ENCODE results near the gene GRAMD2A.

The GRAMD2A gene

DNA sequence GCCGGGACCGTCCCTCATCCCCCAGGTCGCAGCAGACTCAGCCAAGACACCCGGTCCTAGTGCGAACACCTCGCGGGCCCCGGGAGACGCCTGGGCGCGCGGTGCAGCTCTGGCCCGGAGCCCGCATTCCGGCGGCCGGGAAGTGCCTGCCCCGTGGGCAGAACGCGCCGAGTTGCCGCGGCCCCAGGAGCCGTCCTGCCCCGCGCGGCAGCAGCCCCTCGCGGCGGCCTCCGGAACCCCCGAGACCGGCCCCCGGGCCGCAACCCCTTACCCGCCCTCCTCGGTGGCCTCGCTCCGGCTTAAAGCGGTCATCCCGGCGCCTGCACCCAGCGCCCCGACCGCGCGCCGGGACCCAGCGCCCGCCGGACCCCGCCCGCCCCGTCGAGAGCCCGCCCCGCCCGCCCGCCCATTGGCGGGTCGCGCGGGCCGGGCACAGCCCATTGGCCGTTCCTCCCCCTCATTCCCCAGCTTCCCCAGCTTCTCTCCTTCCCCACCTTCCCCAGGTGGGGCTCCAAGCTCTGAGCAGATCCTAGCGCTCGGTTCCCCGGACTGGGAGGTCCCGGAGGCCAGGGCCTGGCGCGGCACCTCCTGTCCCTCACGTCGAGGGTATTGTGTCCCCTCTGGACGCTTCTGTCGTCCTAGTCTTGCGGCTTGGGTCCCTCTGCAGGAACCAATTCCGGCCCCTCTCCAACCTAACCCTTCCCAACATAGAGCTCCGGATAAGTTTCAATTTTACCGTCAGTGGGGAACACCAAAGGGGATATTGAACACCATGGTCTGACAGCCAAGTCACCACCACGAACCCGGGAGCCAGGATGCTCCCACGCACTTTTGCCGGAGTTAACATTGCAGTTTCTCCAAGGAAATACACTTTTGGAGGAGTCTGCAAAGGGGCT is at the start of gene GRAMD2A:
Gene GRAMD2A (minus strand): TSS at position 328 of the 896 bp plus-strand sequence.
- peak; percentile 39 for DNase-seq

DNA sequence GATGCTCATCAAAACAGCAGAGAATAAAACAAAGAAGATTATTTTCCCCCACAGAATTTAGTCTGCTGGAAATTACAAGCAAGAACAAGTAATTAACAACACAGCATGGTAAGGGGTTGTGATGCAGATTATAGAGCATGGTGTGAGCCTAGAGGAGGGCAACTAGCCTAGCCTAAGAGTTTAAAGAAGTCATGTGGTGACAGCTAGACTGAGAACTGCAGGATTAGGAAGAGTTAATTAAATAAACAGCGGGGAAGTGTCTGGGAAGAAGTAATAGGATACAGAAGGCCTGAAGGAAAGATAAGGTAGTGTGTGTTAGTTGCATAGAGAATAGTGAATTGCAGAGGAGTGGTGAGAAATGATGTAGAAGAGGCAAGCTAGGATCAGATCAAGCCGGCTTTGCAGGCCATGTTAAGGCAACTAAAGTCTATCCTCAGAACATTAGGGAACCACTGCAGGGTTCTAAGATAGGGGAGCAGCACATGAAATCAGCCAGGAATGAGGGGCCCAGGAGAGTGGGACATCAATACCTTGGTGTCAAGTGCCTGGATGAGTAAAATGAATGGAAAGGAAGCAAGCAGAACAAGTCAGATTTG is 45.3 kb upstream of the GRAMD2A start:
- no peak for DNase-seq

DNA sequence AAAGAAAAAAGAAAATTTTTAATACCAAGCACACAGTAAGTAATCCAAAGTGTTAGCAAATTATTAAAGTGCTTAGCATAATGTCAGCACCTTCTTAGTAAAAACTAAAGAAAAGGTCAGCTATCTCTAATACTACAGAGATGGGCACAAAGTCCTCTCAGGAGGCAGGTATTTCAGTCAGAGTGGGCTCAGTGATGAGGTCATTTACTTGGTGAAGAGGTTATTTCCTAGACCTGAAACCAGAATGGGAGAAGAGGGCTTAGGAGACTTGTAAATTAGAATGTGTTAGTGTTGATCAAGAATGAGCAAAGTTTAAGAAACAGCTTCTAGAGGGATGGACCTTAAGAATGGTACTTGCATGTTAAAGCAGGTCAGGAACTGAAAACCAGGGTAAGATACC is 42.1 kb upstream of the GRAMD2A start:
- DNase-seq, result no peak

DNA sequence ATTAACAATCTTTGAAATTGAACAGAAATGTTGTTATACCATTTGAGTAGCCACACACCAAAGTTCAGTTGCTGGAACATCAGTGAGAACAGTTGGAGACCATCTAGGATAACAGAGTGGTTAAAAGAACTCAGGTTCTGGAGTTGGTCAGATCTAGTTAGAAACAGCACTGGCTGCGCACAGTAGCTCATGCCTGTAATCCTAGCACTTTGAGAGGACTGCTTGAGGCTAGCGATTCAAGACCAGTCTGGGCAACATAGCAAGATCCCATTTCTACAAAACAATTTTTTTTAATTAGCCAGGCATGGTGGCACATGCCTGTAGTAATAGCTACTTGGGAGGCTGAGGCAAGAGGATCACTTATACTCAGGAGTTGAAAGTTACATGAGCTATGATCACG is 41.0 kb upstream of the GRAMD2A start:
- DNase-seq, result no peak

DNA sequence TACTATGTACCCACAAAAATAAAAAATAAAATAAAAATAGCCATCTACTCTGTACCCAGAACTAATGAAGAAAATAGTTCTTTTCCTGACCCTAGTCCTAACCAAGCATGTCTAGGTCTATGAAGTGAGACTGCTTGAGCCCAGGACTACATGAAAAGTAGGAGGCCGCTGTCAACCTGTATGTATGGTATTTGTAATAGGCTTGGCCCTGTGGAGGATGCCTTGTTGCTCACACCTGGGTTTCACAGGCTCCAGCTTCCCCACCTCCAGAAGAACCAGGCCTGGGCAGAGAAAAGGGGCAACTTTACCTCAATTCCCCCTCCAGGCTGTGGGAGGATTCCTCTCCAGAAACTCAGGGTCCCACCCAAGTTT is 40.3 kb upstream of the GRAMD2A start:
- no peak for DNase-seq

DNA sequence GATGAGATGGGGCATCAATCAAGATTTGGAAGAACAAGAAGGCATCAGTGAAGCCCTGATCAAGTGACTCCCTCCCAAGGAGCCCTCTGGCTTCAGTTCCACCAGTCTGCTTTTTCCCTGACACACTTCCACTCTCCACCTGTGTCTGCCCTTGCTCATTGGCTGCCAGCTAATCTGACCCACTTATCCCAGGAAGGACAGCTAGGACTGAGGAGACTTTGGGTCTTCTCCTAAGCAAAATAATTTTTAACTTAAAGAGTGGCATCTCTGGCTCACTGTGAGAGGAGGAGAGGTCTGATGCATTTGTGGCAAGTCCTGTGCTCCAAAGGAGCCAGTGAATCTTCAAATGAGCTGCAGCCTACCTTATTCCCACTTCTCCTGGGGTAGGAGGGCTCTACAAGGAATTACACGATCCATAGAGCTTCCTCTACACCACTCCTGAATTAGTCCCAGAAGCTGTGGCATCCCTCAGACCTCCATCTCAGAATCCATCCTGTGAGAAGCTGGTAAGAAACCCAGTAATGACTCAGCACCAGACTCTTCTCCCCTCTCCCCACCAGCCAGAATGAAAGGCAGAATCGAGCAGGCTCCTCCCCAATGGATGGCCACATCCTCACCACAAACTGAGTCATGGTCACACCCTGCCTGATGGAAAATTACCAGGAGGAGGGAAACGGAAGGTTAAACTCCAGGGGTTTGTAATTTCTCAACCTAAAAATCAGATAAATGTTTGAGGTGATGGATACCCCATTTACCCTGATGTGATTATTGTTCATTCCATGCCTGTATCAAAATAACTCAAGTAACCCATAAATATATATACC is 39.7 kb upstream of the GRAMD2A start:
- peak; percentile 58 for DNase-seq

DNA sequence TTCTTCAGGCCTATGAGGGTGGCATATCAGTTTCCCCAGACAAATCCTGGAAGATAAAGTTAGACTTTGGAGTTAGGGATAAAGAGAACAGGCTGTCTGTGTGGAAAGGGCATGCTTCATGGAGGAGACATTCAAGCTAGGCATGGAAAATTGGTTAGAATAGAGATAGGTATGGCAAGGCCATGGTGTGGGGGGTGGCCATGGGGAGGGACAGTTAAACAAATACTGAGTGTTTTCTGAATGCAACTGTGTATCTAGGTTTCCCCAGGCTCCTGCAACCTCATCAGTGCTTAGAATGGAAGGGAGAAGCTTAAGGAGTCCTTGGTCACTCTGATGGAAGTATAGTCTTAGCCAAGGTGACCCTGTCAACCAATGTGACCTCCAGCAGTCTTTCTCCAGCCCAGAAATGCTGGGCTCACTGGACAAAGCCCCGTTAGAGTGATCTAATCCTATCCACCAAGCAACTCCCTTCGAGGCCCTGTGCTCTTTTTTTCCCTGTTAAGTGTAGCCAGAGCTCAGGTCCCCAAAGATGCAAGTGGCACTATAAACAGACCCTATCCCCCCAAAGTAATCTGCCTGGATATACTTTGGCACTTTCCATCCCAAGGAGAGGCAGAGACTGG is 38.9 kb upstream of the GRAMD2A start:
- DNase-seq, result no peak

DNA sequence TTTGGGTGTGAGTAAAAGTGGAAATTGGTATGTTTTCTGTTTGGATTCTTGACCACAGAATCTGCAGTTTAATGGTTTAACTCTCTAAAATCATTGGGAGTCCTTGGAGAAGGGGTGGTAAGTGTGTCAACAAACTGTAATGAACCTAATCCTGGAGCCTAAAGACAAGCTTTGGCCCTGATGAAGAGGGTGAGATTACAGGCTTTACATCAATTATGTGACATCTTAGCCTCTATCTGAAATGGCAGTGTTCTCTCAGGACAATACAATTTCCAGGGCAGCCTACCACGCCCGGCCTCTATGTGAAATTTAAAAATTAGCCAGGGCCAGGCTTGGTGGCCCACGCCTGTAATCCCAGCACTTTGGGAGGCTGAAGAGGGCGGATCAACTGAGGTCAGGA is 37.7 kb upstream of the GRAMD2A start:
- no peak for DNase-seq

DNA sequence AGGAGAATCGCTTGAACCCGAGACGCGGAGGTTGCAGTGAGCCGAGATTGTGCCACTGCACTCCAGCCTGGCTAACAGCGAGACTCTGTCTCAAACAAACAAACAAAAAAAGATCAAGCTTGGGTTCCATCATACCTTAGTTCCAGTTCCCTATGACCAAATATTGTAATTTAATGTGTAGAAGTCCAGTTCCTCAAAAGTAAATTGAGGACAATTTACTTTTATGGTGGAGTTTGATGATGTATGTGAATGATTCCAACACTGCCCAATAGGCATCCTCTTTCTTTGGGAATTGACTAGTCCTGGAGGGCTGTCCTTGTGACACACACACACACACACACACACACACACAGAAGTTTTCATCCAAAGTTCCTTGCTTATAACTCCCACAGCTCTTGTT is 36.2 kb upstream of the GRAMD2A start:
- DNase-seq, result no peak

DNA sequence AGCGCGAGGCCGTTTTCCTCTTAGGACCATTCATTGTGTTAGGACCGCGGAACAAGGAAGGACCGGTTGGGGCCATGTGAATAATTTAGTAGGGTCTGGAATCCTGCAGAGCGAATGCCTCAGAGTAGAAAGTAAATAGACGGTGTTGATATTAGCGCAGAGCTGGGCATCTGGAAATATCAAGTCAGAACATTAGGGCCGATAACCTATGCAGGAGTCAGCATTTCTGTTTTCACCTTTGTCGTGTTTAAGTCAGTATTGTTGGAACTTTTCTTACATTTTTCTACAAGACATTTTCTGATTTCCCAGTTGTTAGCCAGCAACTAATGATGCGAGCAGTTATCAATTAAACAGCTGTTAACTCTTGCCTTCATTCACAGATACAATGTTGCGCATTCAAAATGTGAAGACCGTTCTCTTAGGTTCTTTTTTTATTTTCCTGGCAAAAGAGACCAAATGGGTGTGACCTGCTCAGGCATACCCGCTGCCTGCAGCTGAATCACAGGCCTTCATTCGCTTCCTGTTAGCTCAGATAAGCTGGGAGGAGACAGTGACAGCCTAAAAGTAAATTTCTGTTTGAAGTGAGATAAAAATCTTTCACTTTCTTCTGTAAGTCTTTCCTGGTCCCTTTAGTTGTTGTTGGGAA is 34.4 kb upstream of the GRAMD2A start:
- DNase-seq, result peak; percentile 40

DNA sequence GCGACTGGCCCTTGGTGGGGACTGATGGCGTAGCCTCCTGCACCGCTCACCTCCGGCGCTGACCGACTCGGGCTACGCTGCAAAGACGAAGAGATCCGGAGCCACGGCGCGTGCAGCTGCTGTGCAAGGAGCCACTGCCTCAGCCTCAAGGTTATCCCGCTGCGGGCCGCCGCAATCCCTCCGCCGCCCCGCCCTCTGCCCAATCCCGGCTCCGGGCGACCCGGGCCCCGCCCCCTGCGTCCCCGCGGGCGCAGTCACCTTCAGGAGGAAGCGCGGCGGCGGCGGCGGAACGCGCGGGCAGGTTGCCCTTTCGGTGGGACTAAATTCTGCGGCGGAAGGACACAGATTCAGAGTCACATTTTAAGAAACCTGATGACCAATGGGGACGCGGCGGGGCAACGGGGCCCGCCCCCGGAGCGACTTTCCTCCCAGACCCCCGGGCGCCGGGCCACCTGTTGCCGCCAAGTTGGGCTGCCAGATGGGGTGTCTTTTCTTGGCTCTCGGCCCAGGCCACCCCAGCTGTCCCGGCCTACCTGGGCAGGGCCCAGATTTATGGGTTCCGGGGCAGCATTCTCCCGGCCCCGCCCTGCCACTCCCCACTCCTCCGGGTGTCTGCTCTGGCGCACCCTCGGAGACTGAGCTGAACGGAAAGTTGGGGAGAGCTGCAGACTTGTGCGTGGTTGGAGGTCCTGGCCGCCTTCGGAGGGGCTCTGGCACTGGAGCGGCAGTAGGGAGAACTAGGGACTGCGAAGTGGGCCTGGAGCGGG is 33.7 kb upstream of the GRAMD2A start, which contains the start of gene PKM:
Gene PKM (minus strand): TSS at position 125 of the 767 bp plus-strand sequence. CDS start 12,093 bp downstream, outside the sequence.
- peak; percentile 98 for DNase-seq

DNA sequence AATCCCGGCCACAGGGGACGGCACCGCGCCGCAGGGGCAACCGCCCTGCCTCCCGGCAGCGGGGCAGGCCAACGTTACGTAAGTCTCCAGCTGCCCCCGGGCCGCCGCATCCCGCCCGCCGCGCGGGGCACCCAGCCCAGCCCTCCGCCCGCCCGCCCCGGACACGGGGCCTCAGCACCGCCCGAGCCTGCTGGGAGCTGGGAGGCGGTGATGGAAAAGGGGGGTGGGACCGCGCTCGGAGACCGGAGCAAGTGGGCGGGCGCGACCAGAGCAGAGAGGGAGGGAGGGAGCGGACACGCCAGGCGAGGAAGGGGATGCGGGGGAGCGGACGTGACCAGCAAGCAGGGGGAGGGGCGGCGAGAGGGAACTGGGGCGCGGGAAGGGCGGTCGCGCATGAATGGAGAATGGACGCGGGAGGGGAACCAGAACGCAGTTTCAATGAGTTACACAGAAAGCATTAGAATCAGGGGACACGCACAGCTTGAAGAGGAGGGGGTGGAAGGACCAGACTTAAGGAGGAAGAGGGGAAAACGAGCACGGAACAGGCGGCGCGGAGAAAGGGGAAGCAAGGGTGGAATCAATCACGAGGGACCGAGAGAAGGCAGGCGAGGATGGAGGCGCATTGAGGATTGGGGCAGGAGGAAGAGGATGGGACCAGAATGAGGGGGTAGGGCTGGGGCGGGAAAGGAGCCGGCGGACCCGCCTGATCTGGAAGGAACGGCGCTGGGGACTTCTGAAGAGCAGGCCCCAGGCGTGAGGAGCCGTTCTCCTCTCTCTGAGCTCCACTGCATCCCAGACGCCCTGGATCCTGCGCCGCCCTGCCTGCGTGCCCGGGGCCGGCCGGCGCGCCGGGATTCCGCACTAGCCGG is 32.8 kb upstream of the GRAMD2A start:
- DNase-seq, result peak; percentile 87

DNA sequence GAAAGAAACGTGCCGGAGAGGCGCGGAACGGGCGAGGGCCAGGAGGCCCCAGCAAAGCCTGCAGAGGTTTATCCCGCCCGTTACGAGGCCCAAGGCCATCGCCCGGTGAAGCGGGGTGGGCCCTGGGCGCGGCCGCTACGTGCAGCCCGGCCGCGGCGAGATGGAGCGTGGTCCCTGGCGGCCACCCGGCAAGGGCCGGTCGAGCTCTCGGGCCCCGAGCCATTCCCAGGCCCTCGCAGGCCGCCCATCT is 32.3 kb upstream of the GRAMD2A start:
- no peak for DNase-seq

DNA sequence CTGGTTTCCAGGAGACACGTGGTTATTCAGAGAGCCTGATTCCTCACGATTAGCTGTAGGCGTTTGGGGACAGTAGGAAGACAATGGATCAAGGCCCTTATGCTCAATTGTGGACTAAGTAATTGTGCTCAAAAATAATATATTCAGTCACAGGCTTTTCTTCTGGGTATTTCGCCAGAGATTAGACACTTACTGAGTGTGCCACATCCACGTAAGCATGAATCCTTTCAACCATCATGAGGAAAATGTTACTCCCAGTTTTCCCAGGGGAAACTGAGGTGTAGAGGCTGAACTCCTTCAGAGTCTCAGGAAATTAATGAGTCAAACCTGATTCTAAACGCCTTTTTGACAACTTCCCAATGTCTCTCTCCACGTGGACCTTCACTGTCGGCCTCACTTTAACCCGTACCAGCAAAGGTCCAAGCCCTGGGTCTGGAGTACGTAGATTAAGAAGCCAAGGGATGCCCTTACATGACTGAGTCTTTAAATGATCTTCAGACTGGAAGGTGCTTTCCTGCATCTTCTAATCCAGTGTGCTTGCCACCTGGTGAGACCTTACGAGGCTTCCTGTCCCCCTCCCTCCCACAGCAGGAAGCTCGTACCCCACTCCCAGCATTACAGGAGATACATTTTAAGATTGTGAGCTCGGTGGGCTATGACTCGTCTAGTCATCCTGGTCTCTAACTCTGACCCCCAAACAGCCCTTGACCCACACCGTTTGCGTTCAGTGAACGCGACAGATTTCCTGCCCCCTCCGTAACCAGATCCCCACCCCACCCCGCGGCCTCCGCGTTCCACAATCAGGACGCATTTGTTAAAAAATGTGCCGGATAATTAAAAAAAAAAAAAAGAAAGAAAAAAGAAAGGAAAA is 31.7 kb upstream of the GRAMD2A start:
- DNase-seq, result peak; percentile 46

DNA sequence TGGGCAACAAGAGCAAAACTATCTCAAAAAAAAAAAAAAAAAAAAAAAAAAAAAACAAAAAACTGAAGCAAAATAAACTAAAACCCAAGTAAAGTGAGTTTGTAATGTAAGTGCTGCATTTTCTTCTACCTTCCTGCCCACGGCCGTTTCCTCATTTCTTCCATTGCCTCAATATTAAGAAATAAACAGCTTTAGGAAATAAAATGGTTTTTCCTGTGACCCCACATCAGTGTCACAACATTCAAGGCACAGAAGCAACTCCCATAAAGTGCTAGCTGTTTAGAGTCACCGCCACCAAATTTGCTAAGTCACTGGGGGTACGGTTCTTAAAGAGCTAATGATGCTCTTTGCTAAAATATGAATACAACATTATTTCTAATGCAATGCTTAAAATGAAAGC is 30.1 kb upstream of the GRAMD2A start:
- DNase-seq, result no peak

DNA sequence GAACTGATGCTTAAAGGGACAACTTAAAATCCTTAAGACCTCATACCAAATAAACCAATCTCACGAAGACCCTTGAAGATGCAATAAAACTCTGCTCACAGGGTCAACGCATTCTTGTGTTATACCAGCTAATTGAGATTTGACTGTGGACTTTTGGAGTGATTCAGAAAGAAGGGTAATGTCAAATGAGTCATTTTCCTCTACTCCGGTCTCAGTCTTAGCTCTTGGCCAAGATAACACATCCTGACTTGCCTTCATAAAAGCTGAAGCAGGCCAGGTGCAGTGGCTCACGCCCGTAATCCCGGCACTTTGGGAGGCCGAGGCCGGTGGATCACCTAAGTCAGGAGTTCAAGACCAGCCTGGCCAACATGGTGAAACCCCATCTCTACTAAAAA is 29.6 kb upstream of the GRAMD2A start:
- DNase-seq, result peak; percentile 45

DNA sequence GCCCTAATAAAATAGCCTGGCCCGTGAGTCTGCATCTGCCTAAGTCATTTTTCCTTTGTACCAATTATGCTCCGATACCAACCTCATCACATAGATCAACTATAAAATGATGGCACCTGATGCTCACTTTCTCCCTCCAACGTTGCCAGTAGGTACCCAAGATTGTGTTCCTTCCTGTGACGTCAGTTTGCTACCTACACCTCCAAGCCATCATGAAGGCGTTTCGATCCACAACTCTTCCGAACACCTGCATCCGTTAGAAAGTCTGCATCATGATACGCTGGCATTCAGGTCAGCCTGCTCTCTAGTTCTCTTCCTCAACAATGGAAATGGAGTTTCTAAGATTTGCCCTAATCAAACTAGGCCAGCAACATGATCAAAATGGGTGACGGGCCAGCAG is 25.7 kb upstream of the GRAMD2A start:
- no peak for DNase-seq

DNA sequence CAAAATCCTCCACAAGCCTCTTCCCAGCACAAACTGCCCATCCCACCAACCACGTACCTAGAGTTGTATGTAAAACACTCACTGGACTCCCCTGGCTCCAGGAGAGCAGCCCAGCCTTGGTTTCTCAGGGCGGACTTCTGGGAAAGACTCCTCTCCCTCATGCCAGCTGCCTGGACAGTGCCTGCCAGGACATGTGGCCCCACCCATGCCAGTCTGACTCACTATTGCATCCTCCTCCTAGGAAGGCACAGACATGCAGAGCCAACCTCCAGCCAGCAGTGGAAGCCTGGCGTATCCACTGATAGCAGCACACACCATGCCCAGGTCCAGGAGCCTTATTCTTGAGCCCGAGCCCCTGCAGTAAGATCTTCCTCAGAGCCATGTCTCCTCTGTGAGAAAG is 24.8 kb upstream of the GRAMD2A start:
- no peak for DNase-seq

DNA sequence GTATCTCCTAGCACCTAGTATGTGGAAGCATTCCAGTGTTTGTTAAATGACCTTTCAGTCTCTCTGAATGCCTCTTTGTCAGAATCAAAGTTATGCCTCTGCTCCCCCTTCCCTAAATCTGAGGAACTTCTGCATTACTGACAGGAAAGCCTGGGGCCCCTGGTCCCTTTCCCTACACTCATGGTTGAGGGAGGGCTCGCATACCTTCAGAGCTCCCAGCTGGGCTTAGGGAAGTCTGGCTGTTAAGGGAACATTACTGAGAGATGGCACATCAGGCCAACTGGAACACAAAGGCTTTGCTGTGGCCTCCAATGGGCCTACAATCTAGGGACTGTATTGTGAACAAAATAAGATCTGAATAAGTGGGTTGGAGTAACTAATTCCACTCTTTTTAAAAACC is 23.1 kb upstream of the GRAMD2A start:
- no peak for DNase-seq

DNA sequence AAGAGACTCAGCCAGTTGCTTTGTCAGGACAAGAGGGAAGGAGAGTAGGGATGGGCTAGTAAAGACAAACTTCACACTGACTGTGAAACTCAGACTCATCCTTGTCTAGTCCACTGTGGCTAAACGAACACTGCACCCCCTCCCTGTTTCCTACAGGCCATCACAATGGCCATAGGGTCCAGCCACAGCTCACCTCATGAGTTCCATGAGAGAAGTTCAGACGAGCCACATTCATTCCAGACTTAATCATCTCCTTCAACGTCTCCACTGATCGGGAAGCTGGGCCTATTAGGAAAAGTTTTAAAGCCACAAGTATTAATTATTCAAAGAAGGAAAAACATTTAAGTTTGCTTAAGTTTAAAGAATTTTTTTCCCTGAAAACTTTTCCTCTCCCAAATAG is 19.6 kb upstream of the GRAMD2A start:
- DNase-seq, result no peak

Data from stimulated activated CD4-positive, alpha-beta T cell treated with anti-CD3 and anti-CD28 coated beads, Interleukin-4, amount 100 ng/mL, for 1 hour (primary cell).